Activated CD8-positive, alpha-beta T cell treated with anti-CD3 and anti-CD28 coated beads for 36 hours (primary cell): Measurements from ENCODE around the gene ZNF518A. TPM values are rescaled to one million over a fixed set of nuclear protein-coding genes. Genes with fewer than 3 reads are reported as not detected.

Experiments used
- ATAC-seq: fragments of 200-7000 bp; cut with Tn5 transposase; one replicate; pipeline ENCODE4 v1.10.0; 2021; ENCODE audit warnings: mild to moderate bottlenecking, moderate library complexity
- CTCF ChIA-PET: fragments of 350-600 bp; sonication (Branson Sonifier 250); formaldehyde crosslinking; loops from one replicate; lab custom pipeline; 2021; ENCODE audit warnings: antibody characterized with exemption; lab: Charles Lee
- POLR2A ChIA-PET: fragments of 350-600 bp; sonication (Branson Sonifier 250); formaldehyde crosslinking; loops from one replicate; lab custom pipeline; 2021; ENCODE audit warnings: antibody characterized with exemption; lab: Charles Lee
- DNase-seq: peaks from one replicate; pipeline ENCODE4 v3.0.0-alpha.2; 2020
- H3K27ac Mint-ChIP-seq: one replicate; pipeline ENCODE4 v1.8.0; 2021; ENCODE audit warnings: mild to moderate bottlenecking, mixed read lengths
- H3K27me3 Mint-ChIP-seq: one replicate; pipeline ENCODE4 v1.8.0; 2021; ENCODE audit warnings: mixed read lengths
- H3K36me3 Mint-ChIP-seq: one replicate; pipeline ENCODE4 v1.8.0; 2021; ENCODE audit warnings: low read depth, mixed read lengths
- H3K4me1 Mint-ChIP-seq: one replicate; pipeline ENCODE4 v1.8.0; 2021; ENCODE audit warnings: low read depth, mixed read lengths
- H3K4me3 Mint-ChIP-seq: one replicate; pipeline ENCODE4 v1.8.0; 2021; ENCODE audit warnings: mild to moderate bottlenecking, moderate library complexity, mixed read lengths
- H3K9me3 Mint-ChIP-seq: one replicate; pipeline ENCODE4 v1.8.0; 2021; ENCODE audit warnings: mixed read lengths
- intact Hi-C: fragments of 100-400 bp; cut with micrococcal nuclease; formaldehyde crosslinking; loops from one replicate; pipeline ENCODE4 v1.10.0; 2022
- total RNA-seq, 2 experiments: library from RNA; stranded (reverse); gene quantifications; one replicate each; pipeline ENCODE4 v1.2.3, GENCODE V29; 2021
- TF ChIP-seq, protein P1 (sequence below): fragments of 200-600 bp; IDR thresholded peaks from one replicate; pipeline ENCODE4 v1.8.0; 2022; ENCODE audit warnings: antibody characterized with exemption, mild to moderate bottlenecking

The ZNF518A gene, protein sequence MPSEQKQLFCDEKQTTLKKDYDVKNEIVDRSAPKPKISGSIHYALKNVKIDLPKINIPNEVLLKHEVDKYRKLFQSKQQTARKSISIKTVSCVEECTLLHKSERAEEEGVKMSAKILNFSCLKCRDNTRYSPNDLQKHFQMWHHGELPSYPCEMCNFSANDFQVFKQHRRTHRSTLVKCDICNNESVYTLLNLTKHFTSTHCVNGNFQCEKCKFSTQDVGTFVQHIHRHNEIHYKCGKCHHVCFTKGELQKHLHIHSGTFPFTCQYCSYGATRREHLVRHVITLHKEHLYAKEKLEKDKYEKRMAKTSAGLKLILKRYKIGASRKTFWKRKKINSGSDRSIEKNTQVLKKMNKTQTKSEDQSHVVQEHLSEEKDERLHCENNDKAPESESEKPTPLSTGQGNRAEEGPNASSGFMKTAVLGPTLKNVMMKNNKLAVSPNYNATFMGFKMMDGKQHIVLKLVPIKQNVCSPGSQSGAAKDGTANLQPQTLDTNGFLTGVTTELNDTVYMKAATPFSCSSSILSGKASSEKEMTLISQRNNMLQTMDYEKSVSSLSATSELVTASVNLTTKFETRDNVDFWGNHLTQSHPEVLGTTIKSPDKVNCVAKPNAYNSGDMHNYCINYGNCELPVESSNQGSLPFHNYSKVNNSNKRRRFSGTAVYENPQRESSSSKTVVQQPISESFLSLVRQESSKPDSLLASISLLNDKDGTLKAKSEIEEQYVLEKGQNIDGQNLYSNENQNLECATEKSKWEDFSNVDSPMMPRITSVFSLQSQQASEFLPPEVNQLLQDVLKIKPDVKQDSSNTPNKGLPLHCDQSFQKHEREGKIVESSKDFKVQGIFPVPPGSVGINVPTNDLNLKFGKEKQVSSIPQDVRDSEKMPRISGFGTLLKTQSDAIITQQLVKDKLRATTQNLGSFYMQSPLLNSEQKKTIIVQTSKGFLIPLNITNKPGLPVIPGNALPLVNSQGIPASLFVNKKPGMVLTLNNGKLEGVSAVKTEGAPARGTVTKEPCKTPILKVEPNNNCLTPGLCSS (N-terminal part only)
- 10 to 100 TPM; 13.4 to 15.2 TPM for total RNA-seq

GRCh38 chr10:96129387-96130325, at the start of gene ZNF518A:
Gene ZNF518A, plus strand, starts transcription at chr10:96130297. Its CDS starts 26,026 bp downstream, at chr10:96156323.
- peaks cover 4% of the 10 kb centered on the region for H3K9me3 Mint-ChIP-seq
- CTCF ChIA-PET, result interaction anchor here (0.7 to 2.0 kb wide), 7 partner anchors 8 to 436 kb away, joined by 3 to 11 read pairs (median 3); partner anchors contain the start of gene TCTN3
- TF ChIP-seq, protein P1, sequence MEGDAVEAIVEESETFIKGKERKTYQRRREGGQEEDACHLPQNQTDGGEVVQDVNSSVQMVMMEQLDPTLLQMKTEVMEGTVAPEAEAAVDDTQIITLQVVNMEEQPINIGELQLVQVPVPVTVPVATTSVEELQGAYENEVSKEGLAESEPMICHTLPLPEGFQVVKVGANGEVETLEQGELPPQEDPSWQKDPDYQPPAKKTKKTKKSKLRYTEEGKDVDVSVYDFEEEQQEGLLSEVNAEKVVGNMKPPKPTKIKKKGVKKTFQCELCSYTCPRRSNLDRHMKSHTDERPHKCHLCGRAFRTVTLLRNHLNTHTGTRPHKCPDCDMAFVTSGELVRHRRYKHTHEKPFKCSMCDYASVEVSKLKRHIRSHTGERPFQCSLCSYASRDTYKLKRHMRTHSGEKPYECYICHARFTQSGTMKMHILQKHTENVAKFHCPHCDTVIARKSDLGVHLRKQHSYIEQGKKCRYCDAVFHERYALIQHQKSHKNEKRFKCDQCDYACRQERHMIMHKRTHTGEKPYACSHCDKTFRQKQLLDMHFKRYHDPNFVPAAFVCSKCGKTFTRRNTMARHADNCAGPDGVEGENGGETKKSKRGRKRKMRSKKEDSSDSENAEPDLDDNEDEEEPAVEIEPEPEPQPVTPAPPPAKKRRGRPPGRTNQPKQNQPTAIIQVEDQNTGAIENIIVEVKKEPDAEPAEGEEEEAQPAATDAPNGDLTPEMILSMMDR, result no peak
- intact Hi-C loops, result loop anchor here (1.0 to 10.0 kb wide), 2 partner anchors 39 to 85 kb away; partner anchors contain the start of gene CCNJ
- H3K4me3 Mint-ChIP-seq, result peak within 1 kb of the TSS; percentile 98
- H3K36me3 Mint-ChIP-seq, result peaks cover 23% of the 10 kb centered on the region
- H3K27me3 Mint-ChIP-seq, result peaks cover 23% of the 10 kb centered on the region
- peaks cover 18% of the 10 kb centered on the region for H3K4me1 Mint-ChIP-seq
- peak; percentile 92 for DNase-seq
- POLR2A ChIA-PET, result interaction anchor here (0.7 to 2.4 kb wide), 26 partner anchors 8 to 222 kb away, joined by 3 to 66 read pairs (median 6); partner anchors contain the start of gene CCNJ
- ATAC-seq, result peak; percentile 90
- H3K27ac Mint-ChIP-seq, result peak within 1 kb of the TSS; percentile 98

- ChIA-PET POLR2A (interaction anchor here (1.4 kb wide), 1 partner anchor 48 kb away, joined by 7 read pairs; the partner anchor contains the start of gene ZNF518A), CTCF (interaction anchor here (0.9 kb wide), 1 partner anchor 65 kb away, joined by 4 read pairs; no protein-coding TSS in a partner anchor)
- DNase-seq (no peak), ATAC-seq (no peak)
- TF ChIP-seq, protein P1, result no peak
- Mint-ChIP-seq H3K4me3 (no peak overlapping the region), H3K27me3 (no peaks in the 10 kb centered on the region), H3K27ac (no peak overlapping the region), H3K9me3 (no peaks in the 10 kb centered on the region), H3K36me3 (peaks cover 11% of the 10 kb centered on the region), H3K4me1 (no peaks in the 10 kb centered on the region)
- intact Hi-C loops, result no loop called here
Observed at GRCh38 chr10:96082153-96082552, 47.9 kb upstream of the ZNF518A start.

- Mint-ChIP-seq H3K9me3 (no peaks in the 10 kb centered on the region), H3K4me3 (no peak overlapping the region), H3K4me1 (no peaks in the 10 kb centered on the region), H3K27me3 (no peaks in the 10 kb centered on the region), H3K27ac (no peak overlapping the region), H3K36me3 (peaks cover 14% of the 10 kb centered on the region)
- intact Hi-C loops, result no loop called here
- ChIA-PET POLR2A (interaction anchor here (1.3 to 1.4 kb wide), 2 partner anchors 47 kb away, joined by 5 to 7 read pairs; partner anchors contain the start of gene ZNF518A), CTCF (no interaction called here)
- TF ChIP-seq, protein P1, result no peak
- no peak for DNase-seq
- ATAC-seq, result no peak
Observed at GRCh38 chr10:96082748-96083147, 47.3 kb upstream of the ZNF518A start.

DNA sequence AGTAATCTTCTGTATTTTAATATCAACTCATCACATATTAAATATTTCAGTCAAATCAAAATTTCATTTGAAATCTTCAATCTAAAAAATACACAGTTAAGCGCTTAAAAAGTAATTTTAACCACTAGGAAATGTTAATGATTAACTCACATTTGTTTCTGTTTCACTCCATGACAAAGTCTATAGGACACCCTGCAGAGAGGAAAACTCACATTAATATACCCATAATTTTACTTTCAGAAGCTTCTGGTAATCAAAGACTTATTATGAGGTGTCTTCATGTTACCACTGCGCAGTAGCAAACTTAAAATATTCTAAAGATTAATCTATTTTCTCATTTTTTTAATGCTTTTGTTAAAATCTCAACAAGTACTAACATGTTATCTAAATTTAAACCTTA, 41.0 kb upstream of the ZNF518A start:
- DNase-seq, result no peak
- TF ChIP-seq, protein P1, result no peak
- no peak for ATAC-seq
- Mint-ChIP-seq H3K4me1 (peaks cover 8% of the 10 kb centered on the region), H3K36me3 (peaks cover 12% of the 10 kb centered on the region), H3K4me3 (peak overlapping the region; percentile 92), H3K9me3 (no peaks in the 10 kb centered on the region), H3K27ac (peak overlapping the region; percentile 34), H3K27me3 (peaks cover 16% of the 10 kb centered on the region)
- ChIA-PET POLR2A (interaction anchor here (0.7 to 4.0 kb wide), 9 partner anchors 9 to 395 kb away, joined by 3 to 66 read pairs (median 4); partner anchors contain the start of genes TCTN3 and ZNF518A), CTCF (interaction anchor here (0.5 to 2.2 kb wide), 3 partner anchors 41 to 1222 kb away, joined by 3 to 11 read pairs (median 6); partner anchors contain the start of gene ZNF518A)
- intact Hi-C loops, result no loop called here
